Panc1 (cell line): Measurements from ENCODE around the gene TMEM207. TPM values are rescaled to one million over a fixed set of nuclear protein-coding genes. Genes with fewer than 3 reads are reported as not detected.
"Not testable (repeated sequence)": the region's sequence is repeated elsewhere in the genome, so short reads cannot be mapped to it uniquely, and the experiment has no call there.

ENCODE experiments used
- ATAC-seq: fragments of 200-7000 bp; cut with Tn5 transposase; 2 replicates; pipeline ENCODE4 v1.9.1; 2020; ENCODE audit warnings: mild to moderate bottlenecking, moderate library complexity
- BruUV-seq: library from RNA; stranded (reverse); fragments of 400-500 nt; replicated peaks from 2 replicates; lab custom pipeline; 2021; lab: Mats Ljungman, UMichigan
- CTCF ChIA-PET: fragments of 300-600 bp; sonication (Branson Sonifier 250); formaldehyde crosslinking; loops from one replicate; lab custom pipeline; 2022; ENCODE audit warnings: antibody characterized with exemption; lab: Charles Lee
- POLR2A ChIA-PET: fragments of 300-600 bp; sonication (Branson Sonifier 250); formaldehyde crosslinking; loops from one replicate; lab custom pipeline; 2022; ENCODE audit warnings: antibody characterized with exemption; lab: Charles Lee
- DNase-seq: peaks from one replicate; pipeline ENCODE4 v3.0.0-alpha.2; 2010; ENCODE audit warnings: low read depth, low spot score
- H3K27ac ChIP-seq: 2 replicates; pipeline ENCODE4 v1.5.1; 2011; ENCODE audit warnings: mild to moderate bottlenecking, low read length, inconsistent platforms
- H3K27me3 ChIP-seq: fragments of 200-500 bp; sonication (Bioruptor generic); 2 replicates; pipeline ENCODE4 v1.6.0; 2014; ENCODE audit warnings: low read length, inconsistent platforms; ENCODE audit not compliant: control insufficient read depth, insufficient read depth
- H3K36me3 ChIP-seq: fragments of 200-500 bp; sonication (Bioruptor generic); 2 replicates; pipeline ENCODE4 v1.5.1; 2014; ENCODE audit warnings: inconsistent platforms, mild to moderate bottlenecking, low read length, moderate library complexity; ENCODE audit not compliant: control insufficient read depth, insufficient read depth
- H3K4me1 ChIP-seq: 2 replicates; pipeline ENCODE4 v1.5.1; 2011; ENCODE audit warnings: inconsistent platforms, mild to moderate bottlenecking, low read length, moderate library complexity; ENCODE audit not compliant: control insufficient read depth, insufficient read depth
- H3K4me3 ChIP-seq, 2 experiments: 2 replicates each; pipeline ENCODE4 v1.5.1; 2011 to 2012; ENCODE audit warnings: low read depth in 2 of 2, low read length in 2 of 2, mild to moderate bottlenecking in 2 of 2, inconsistent platforms in 1 of 2, moderate library complexity in 1 of 2
- H3K9me3 ChIP-seq: fragments of 200-500 bp; sonication (Bioruptor generic); 2 replicates; pipeline ENCODE4 v1.5.1; 2014; ENCODE audit warnings: low read depth, mild to moderate bottlenecking, inconsistent platforms, low read length, moderate library complexity; ENCODE audit not compliant: control insufficient read depth, insufficient read depth
- POLR2AphosphoS5 ChIP-seq: IDR thresholded peaks from 2 replicates; pipeline ENCODE4 v1.6.1; 2012; ENCODE audit warnings: mild to moderate bottlenecking, low read depth, low read length, moderate library complexity
- SIN3A ChIP-seq: IDR thresholded peaks from 2 replicates; pipeline ENCODE4 v1.6.1; 2012; ENCODE audit warnings: low read depth, mild to moderate bottlenecking, low read length, moderate library complexity, borderline replicate concordance; ENCODE audit not compliant: insufficient read depth
- TCF7L2 ChIP-seq: IDR thresholded peaks from 2 replicates; pipeline ENCODE4 v1.6.1; 2011; ENCODE audit warnings: mild to moderate bottlenecking, low read depth, low read length, inconsistent platforms
- in situ Hi-C: cut with HindIII; loops from 2 replicates; pipeline ENCODE4 v1.10.0; 2016; ENCODE audit warnings: low sequenced_read_pairs, low pct_unique_long_range_greater_than_20kb
- intact Hi-C: fragments of 100-400 bp; cut with micrococcal nuclease; formaldehyde crosslinking; loops from one replicate; pipeline ENCODE4 v1.10.0; 2022; ENCODE audit not compliant: unreplicated experiment
- total RNA-seq: library from RNA; stranded (reverse); gene quantifications from one replicate; pipeline ENCODE4 v1.2.1, GENCODE V29; 2021; ENCODE audit not compliant: unreplicated experiment
- TF ChIP-seq, protein P1 (sequence below): fragments of 450-650 bp; IDR thresholded peaks from 2 replicates; pipeline ENCODE4 v1.5.1; 2017; ENCODE audit warnings: mild to moderate bottlenecking
- TF ChIP-seq, protein P2 (sequence below), 2 experiments: IDR thresholded peaks; 2 replicates each; pipeline ENCODE4 v1.6.1; 2011 to 2012; ENCODE audit warnings: low read depth in 2 of 2, control low read depth in 1 of 2, low read length in 1 of 2, mild to moderate bottlenecking in 1 of 2, moderate library complexity in 1 of 2; ENCODE audit not compliant: insufficient read depth in 1 of 2

Gene TMEM207
- total RNA-seq, 1 experiment from 2014 or later = not detected

DNA sequence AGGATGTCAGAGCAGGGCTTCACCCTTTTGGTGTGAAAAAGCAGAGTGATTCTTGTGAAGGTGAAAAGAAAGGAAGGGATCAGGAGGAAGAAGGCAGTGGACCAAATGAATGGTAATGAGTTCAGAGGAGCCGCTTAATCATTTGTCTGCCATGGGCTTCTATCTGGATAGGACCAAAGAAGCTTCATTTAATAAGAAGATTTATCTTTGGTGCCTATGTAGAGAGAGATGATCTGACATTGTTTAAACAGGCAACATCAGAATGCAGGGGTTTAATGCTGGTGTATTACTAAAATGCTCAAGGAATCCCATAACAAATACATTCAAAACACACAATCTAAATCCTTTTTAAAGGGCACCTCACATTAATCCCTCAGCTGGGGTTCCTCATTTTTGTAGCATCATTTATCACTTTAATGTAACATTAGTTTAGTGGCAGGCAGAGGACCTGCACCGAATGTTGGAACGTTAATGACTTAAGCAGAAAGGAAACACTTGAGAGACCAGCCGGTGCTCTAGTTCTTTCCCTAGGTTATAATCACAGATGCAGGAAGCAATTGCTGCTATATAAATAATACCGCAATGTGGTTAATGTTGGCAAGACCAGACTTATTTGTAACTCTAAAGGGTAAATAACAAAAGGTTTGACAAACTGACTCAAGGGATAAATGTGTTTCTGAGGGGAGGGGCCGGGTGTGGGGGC lies 36.3 kb upstream of the TMEM207 start:
- no peak overlapping the region for H3K27ac ChIP-seq
- H3K27me3 ChIP-seq = no peaks in the 10 kb centered on the region
- TF ChIP-seq SIN3A (no peak), POLR2AphosphoS5 (no peak)
- DNase-seq = no peak
- no TSS peak for BruUV-seq
- POLR2A ChIA-PET = no interaction called here
- no peak overlapping the region for H3K4me3 ChIP-seq
- CTCF ChIA-PET = no interaction called here
- no peak for ATAC-seq
- no peaks in the 10 kb centered on the region for H3K9me3 ChIP-seq
- H3K4me1 ChIP-seq = no peaks in the 10 kb centered on the region
- no peaks in the 10 kb centered on the region for H3K36me3 ChIP-seq
- in situ Hi-C loops (no loop called here), intact Hi-C loops (no loop called here)

DNA sequence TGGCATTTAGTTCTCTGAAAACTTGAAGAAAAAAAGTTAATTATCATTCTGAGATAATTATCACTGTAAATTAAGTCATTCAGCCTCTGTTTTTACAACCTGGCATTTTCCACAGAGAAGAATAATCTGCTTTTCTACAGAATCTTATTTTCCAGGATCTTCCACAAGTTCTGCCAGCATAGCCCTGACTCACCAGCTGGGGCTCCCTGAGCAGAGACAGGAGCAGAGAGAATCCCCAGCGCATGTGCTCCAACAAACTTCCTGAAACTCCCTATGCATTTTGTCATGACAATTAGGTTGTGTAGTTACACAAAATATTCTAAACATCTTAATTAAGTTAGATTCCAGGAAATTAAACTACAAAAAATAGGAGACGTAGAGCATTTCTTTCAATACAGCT lies 32.1 kb upstream of the TMEM207 start:
- Histone ChIP-seq H3K4me1 (no peaks in the 10 kb centered on the region), H3K27ac (no peak overlapping the region), H3K27me3 (no peaks in the 10 kb centered on the region), H3K36me3 (no peaks in the 10 kb centered on the region), H3K4me3 (no peak overlapping the region), H3K9me3 (no peaks in the 10 kb centered on the region)
- in situ Hi-C loops = no loop called here
- ChIA-PET CTCF (no interaction called here), POLR2A (no interaction called here)
- BruUV-seq = no TSS peak
- ATAC-seq (no peak), DNase-seq (no peak)
- intact Hi-C loops = no loop called here
- TF ChIP-seq SIN3A = no peak
- TF ChIP-seq, protein P1, sequence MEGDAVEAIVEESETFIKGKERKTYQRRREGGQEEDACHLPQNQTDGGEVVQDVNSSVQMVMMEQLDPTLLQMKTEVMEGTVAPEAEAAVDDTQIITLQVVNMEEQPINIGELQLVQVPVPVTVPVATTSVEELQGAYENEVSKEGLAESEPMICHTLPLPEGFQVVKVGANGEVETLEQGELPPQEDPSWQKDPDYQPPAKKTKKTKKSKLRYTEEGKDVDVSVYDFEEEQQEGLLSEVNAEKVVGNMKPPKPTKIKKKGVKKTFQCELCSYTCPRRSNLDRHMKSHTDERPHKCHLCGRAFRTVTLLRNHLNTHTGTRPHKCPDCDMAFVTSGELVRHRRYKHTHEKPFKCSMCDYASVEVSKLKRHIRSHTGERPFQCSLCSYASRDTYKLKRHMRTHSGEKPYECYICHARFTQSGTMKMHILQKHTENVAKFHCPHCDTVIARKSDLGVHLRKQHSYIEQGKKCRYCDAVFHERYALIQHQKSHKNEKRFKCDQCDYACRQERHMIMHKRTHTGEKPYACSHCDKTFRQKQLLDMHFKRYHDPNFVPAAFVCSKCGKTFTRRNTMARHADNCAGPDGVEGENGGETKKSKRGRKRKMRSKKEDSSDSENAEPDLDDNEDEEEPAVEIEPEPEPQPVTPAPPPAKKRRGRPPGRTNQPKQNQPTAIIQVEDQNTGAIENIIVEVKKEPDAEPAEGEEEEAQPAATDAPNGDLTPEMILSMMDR = no peak
- TF ChIP-seq, protein P2, sequence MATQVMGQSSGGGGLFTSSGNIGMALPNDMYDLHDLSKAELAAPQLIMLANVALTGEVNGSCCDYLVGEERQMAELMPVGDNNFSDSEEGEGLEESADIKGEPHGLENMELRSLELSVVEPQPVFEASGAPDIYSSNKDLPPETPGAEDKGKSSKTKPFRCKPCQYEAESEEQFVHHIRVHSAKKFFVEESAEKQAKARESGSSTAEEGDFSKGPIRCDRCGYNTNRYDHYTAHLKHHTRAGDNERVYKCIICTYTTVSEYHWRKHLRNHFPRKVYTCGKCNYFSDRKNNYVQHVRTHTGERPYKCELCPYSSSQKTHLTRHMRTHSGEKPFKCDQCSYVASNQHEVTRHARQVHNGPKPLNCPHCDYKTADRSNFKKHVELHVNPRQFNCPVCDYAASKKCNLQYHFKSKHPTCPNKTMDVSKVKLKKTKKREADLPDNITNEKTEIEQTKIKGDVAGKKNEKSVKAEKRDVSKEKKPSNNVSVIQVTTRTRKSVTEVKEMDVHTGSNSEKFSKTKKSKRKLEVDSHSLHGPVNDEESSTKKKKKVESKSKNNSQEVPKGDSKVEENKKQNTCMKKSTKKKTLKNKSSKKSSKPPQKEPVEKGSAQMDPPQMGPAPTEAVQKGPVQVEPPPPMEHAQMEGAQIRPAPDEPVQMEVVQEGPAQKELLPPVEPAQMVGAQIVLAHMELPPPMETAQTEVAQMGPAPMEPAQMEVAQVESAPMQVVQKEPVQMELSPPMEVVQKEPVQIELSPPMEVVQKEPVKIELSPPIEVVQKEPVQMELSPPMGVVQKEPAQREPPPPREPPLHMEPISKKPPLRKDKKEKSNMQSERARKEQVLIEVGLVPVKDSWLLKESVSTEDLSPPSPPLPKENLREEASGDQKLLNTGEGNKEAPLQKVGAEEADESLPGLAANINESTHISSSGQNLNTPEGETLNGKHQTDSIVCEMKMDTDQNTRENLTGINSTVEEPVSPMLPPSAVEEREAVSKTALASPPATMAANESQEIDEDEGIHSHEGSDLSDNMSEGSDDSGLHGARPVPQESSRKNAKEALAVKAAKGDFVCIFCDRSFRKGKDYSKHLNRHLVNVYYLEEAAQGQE (IDR thresholded peaks at IDR 0.05; ENCODE audit: insufficient read depth in 1 of 2, low read depth in 2 of 2, low read length in 1 of 2) = no peak
- no peak for TF ChIP-seq TCF7L2
- no peak for TF ChIP-seq POLR2AphosphoS5

DNA sequence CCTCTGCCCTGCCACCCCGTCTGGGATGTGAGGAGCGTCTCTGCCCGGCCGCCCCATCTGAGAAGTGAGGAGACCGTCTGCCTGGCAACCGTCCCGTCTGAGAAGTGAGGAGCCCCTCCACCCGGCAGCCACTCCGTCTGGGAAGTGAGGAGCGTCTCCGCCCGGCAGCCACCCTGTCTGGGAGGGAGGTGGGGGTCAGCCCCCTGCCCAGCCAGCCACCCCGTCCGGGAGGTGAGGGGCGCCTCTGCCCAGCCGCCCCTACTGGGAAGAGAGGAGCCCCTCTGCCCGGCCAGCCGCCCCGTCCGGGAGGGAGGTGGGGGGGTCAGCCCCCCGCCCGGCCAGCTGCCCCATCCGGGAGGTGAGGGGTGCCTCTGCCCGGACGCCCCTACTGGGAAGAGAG lies 23.6 kb upstream of the TMEM207 start:
- H3K9me3 ChIP-seq, ATAC-seq, intact Hi-C loops, H3K36me3 ChIP-seq, BruUV-seq, DNase-seq, H3K4me3 ChIP-seq, in situ Hi-C loops, H3K4me1 ChIP-seq, POLR2A ChIA-PET, CTCF ChIA-PET, H3K27ac ChIP-seq, H3K27me3 ChIP-seq: not testable (repeated sequence)
